Testis (tissue), 2 donors: ENCODE results near the gene PADI6.

ENCODE experiments used
- POLR2A ChIP-seq: fragments of 450-650 bp; IDR thresholded peaks from one replicate; pipeline ENCODE4 v1.6.1; 2017; ENCODE audit warnings: antibody characterized with exemption, mild to moderate bottlenecking, moderate library complexity
- TF ChIP-seq, protein P1 (sequence below), 3 experiments: fragments of 450-650 bp in 2 of 3; fragments of 200-600 bp in 1 of 3; sonication (generic) in 1 of 3; IDR thresholded peaks; one replicate each; pipeline ENCODE4 v1.5.1; 2016 to 2019; ENCODE audit warnings: antibody characterized with exemption in 3 of 3, mild to moderate bottlenecking in 2 of 3, moderate library complexity in 1 of 3

- TF ChIP-seq, protein P1, sequence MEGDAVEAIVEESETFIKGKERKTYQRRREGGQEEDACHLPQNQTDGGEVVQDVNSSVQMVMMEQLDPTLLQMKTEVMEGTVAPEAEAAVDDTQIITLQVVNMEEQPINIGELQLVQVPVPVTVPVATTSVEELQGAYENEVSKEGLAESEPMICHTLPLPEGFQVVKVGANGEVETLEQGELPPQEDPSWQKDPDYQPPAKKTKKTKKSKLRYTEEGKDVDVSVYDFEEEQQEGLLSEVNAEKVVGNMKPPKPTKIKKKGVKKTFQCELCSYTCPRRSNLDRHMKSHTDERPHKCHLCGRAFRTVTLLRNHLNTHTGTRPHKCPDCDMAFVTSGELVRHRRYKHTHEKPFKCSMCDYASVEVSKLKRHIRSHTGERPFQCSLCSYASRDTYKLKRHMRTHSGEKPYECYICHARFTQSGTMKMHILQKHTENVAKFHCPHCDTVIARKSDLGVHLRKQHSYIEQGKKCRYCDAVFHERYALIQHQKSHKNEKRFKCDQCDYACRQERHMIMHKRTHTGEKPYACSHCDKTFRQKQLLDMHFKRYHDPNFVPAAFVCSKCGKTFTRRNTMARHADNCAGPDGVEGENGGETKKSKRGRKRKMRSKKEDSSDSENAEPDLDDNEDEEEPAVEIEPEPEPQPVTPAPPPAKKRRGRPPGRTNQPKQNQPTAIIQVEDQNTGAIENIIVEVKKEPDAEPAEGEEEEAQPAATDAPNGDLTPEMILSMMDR (IDR thresholded peaks at IDR 0.05), result no peak
- TF ChIP-seq POLR2A, result no peak
Measured at GRCh38 chr1:17393230-17393629, 21.2 kb downstream of the PADI6 start.
